Endothelial cell of umbilical vein (primary cell): ENCODE measurements around the gene LMBR1L. TPM values are rescaled to one million over a fixed set of nuclear protein-coding genes. Genes with fewer than 3 reads are reported as not detected.

Source experiments
- BruUV-seq: library from RNA; stranded (reverse); fragments of 400-500 nt; replicated peaks from 2 replicates; lab custom pipeline; 2021; lab: Mats Ljungman, UMichigan
- CTCF ChIA-PET: fragments of 300-600, 350-600 bp; sonication (Branson Sonifier 250); formaldehyde crosslinking; loops from one replicate; lab custom pipeline; 2021; ENCODE audit warnings: antibody characterized with exemption, inconsistent platforms; lab: Charles Lee
- POLR2A ChIA-PET: fragments of 300-600, 350-600 bp; sonication (Branson Sonifier 250); formaldehyde crosslinking; loops from one replicate; lab custom pipeline; 2021; ENCODE audit warnings: antibody characterized with exemption, inconsistent platforms; lab: Charles Lee
- DNase-seq: peaks from one replicate; pipeline ENCODE4 v3.0.0-alpha.2; 2011; ENCODE audit warnings: low read depth, low spot score
- FAIRE-seq: peaks from 2 replicates; lab custom pipeline; 2011; peaks lifted over from hg19 to GRCh38; lab: Jason Lieb, UNC
- H2AFZ ChIP-seq: 2 replicates; pipeline ENCODE4 v1.6.0; 2012; ENCODE audit warnings: low read depth, low read length, control low read depth, inconsistent platforms
- H3K27ac ChIP-seq: 2 replicates; pipeline ENCODE4 v1.5.1; 2011; ENCODE audit warnings: low read depth, mild to moderate bottlenecking, control low read depth, low read length, moderate library complexity; ENCODE audit not compliant: insufficient read depth
- H3K27me3 ChIP-seq, 2 experiments: 2 replicates each; pipeline versions ENCODE4 v1.6.0 to v1.6.1; 2011; ENCODE audit warnings: low read length in 2 of 2, mixed read lengths in 1 of 2; ENCODE audit not compliant: control insufficient read depth in 2 of 2, insufficient read depth in 2 of 2
- H3K36me3 ChIP-seq, 2 experiments: 2 replicates in 1 of 2; 3 replicates in 1 of 2; pipeline ENCODE4 v1.5.1; 2011; ENCODE audit warnings: low read length in 2 of 2, mild to moderate bottlenecking in 1 of 2, moderate library complexity in 1 of 2; ENCODE audit not compliant: control insufficient read depth in 2 of 2, insufficient read depth in 2 of 2; ENCODE audit errors: extremely low read depth in 1 of 2
- H3K4me1 ChIP-seq: 3 replicates; pipeline ENCODE4 v1.5.1; 2011; ENCODE audit warnings: mild to moderate bottlenecking, low read length; ENCODE audit not compliant: control insufficient read depth, insufficient read depth; ENCODE audit errors: extremely low read depth
- H3K4me2 ChIP-seq: 2 replicates; pipeline ENCODE4 v1.6.1; 2011; ENCODE audit warnings: low read length, control low read depth, mixed read lengths; ENCODE audit not compliant: insufficient read depth
- H3K4me3 ChIP-seq, 3 experiments: fragments of 200-600 bp in 1 of 3; sonication (generic), shearing (Covaris generic) in 1 of 3; replicated peaks in 1 of 3; 2 replicates each; pipeline ENCODE4 v1.5.1; 2011 to 2016; ENCODE audit warnings: control low read depth in 3 of 3, low read length in 3 of 3, mild to moderate bottlenecking in 2 of 3, inconsistent platforms in 1 of 3, low read depth in 1 of 3, moderate library complexity in 1 of 3; ENCODE audit not compliant: insufficient read depth in 1 of 3
- H3K79me2 ChIP-seq: 2 replicates; pipeline ENCODE4 v1.6.0; 2012; ENCODE audit warnings: low read length, inconsistent platforms; ENCODE audit not compliant: control insufficient read depth, insufficient read depth
- H3K9ac ChIP-seq: replicated peaks from 2 replicates; pipeline ENCODE3; 2011; ENCODE audit warnings: low read length, control low read depth; ENCODE audit not compliant: insufficient read depth; ENCODE audit errors: extremely low read depth
- H3K9me1 ChIP-seq: replicated peaks from 3 replicates; pipeline ENCODE4 v1.6.0; 2011; ENCODE audit warnings: mild to moderate bottlenecking, low read length; ENCODE audit not compliant: control insufficient read depth, insufficient read depth; ENCODE audit errors: extremely low read depth
- H3K9me3 ChIP-seq: replicated peaks from 2 replicates; pipeline ENCODE4 v1.5.1; 2012; ENCODE audit warnings: low read length, inconsistent platforms; ENCODE audit not compliant: control insufficient read depth, insufficient read depth
- H4K20me1 ChIP-seq: replicated peaks from 2 replicates; pipeline ENCODE3; 2011; ENCODE audit warnings: mild to moderate bottlenecking, low read length; ENCODE audit not compliant: control insufficient read depth, insufficient read depth; ENCODE audit errors: extremely low read depth
- EZH2 ChIP-seq: IDR thresholded peaks from 2 replicates; pipeline ENCODE4 v1.6.1; 2012; ENCODE audit warnings: borderline replicate concordance, low read depth, mild to moderate bottlenecking, moderate library complexity, low read length, inconsistent platforms; ENCODE audit not compliant: severe bottlenecking
- FOS ChIP-seq: IDR thresholded peaks from 2 replicates; pipeline ENCODE4 v1.6.1; 2011; ENCODE audit warnings: mild to moderate bottlenecking, low read length, moderate library complexity, borderline replicate concordance; ENCODE audit not compliant: insufficient read depth
- GATA2 ChIP-seq: IDR thresholded peaks from 2 replicates; pipeline ENCODE4 v1.7.0; 2011; ENCODE audit warnings: low read depth, mild to moderate bottlenecking, moderate library complexity, mixed read lengths, low read length; ENCODE audit not compliant: insufficient read length, insufficient read depth
- JUN ChIP-seq: IDR thresholded peaks from 2 replicates; pipeline ENCODE4 v1.6.1; 2011; ENCODE audit warnings: borderline replicate concordance, low read depth; ENCODE audit not compliant: insufficient read length, insufficient read depth
- MYC ChIP-seq: IDR thresholded peaks from one replicate; pipeline ENCODE4 v1.6.1; 2011; ENCODE audit warnings: mild to moderate bottlenecking, low read depth, low read length
- POLR2A ChIP-seq: IDR thresholded peaks from 2 replicates; pipeline ENCODE4 v1.6.1; 2012; ENCODE audit warnings: low read depth, mild to moderate bottlenecking, control low read depth, low read length
- POLR2AphosphoS5 ChIP-seq: IDR thresholded peaks from 2 replicates; pipeline ENCODE4 v1.6.1; 2012; ENCODE audit warnings: low read depth, mild to moderate bottlenecking, control low read depth, low read length, moderate library complexity; ENCODE audit not compliant: insufficient read depth
- dilution Hi-C: fragments of 300-500 bp; cut with MboI; formaldehyde crosslinking; loops from one replicate; pipeline ENCODE4 v1.15.0; 2019; ENCODE audit warnings: low sequenced_read_pairs; ENCODE audit not compliant: extremely low pct_ligation_motif_present
- intact Hi-C: fragments of 100-400 bp; cut with micrococcal nuclease; formaldehyde crosslinking; loops from one replicate; pipeline ENCODE4 v1.10.0; 2022
- polyA plus RNA-seq, 4 experiments: library from polyadenylated mRNA; depleted of rRNA in 3 of 4; stranded (reverse) in 3 of 4; unstranded in 1 of 4; fragments of >200 nt; gene quantifications; 2 replicates each; pipeline versions ENCODE4 v1.2.1 to v1.2.3, GENCODE V29; 2011 to 2012; ENCODE audit warnings: missing spikeins in 1 of 4
- total RNA-seq: library from RNA; stranded (reverse); gene quantifications from 2 replicates; pipeline ENCODE4 v1.2.3, GENCODE V29; 2021
- TF ChIP-seq, protein P1 (sequence below), 2 donors: IDR thresholded peaks; 1 replicate in 1 of 2; 2 replicates in 1 of 2; pipeline ENCODE4 v1.5.1; 2011; ENCODE audit warnings: low read length in 2 of 2, mild to moderate bottlenecking in 2 of 2, moderate library complexity in 2 of 2, control low read depth in 1 of 2, inconsistent platforms in 1 of 2, low read depth in 1 of 2; ENCODE audit not compliant: insufficient read depth in 1 of 2; ENCODE audit errors: extremely low read depth in 1 of 2
- TF ChIP-seq, protein P2 (sequence below): IDR thresholded peaks from 2 replicates; pipeline ENCODE4 v1.6.1; 2011; ENCODE audit not compliant: insufficient read depth, insufficient read length

Gene LMBR1L
- total and polyA plus RNA-seq, 2 donors (not counting 3 experiments of a cell fraction or from before 2014, with no cell fraction given): 78.3 to 106 TPM

DNA sequence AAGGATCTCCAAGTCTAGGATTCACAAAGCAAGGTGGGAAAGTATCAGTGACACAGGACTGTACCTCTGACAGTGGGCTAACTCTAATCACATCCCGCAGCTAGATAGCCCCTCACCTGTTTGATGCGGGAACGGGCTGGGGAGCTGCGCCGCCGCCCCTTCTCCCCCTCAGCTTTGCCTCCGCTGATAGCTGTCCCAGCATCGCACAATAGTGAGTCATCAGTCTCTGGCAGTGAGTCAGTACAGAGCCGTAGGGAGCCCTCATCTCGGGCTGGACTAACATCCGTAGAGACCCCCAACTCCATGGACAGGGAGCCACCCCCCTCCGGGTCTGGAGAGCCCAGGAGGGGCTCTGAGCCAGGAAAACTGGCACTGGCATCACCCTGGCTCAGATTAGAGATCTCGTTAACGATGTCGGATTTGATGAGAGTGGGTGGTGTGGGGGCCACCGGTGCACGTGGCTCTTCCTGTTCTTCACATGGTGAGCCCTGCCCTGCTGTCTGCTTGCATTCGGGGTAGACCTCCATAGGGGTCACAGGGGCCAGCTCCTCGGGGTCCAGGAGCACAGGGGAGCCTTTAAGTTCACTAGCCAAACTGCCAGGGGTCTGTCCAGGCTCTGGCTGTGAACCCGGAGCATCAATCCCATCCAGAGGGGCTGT is 61.0 kb downstream of the LMBR1L start:
- Histone ChIP-seq H2AFZ (no peak overlapping the region), H3K27ac (peak overlapping the region; percentile 38), H3K4me2 (no peak overlapping the region), H3K4me1 (peaks cover 7% of the 10 kb centered on the region), H3K9me3 (no peaks in the 10 kb centered on the region), H3K79me2 (peaks cover 38% of the 10 kb centered on the region), H3K27me3 (no peaks in the 10 kb centered on the region), H3K9ac (no peak overlapping the region), H3K36me3 (peaks cover 45 to 89% of the 10 kb centered on the region in 2 experiments), H4K20me1 (no peaks in the 10 kb centered on the region), H3K4me3 (no peak overlapping the region), H3K9me1 (no peaks in the 10 kb centered on the region)
- TF ChIP-seq GATA2: no peak
- TF ChIP-seq POLR2AphosphoS5: peak; percentile 19
- peak; percentile 41 for TF ChIP-seq JUN
- CTCF ChIA-PET: interaction anchor here (0.9 to 1.3 kb wide), 4 partner anchors 9 to 43 kb away, joined by 3 to 4 read pairs (median 3); partner anchors contain the start of gene RHEBL1
- POLR2A ChIA-PET: no interaction called here
- peak; percentile 25 for DNase-seq
- no TSS peak for BruUV-seq
- FAIRE-seq: peak; percentile 68
- dilution Hi-C loops: no loop called here
- intact Hi-C loops: no loop called here

DNA sequence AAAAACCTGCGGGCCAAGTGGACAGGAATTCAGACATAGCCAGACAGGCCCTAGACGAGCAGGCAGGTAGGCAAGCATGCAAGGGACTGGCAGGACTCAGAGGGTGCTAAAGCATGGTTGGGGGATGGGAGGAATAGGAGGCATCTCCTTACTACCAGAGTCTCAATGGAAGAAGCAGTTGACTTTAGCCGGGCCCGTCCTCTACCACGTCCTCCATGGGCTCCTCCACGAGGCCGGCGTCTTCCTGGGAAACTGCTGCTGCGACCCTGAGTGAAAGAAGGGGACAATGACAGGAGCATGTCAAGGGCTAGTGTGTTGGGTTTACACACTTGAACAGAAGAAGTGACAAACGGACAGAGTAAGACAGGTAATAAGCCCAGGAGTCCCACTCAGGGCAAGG is 61.7 kb downstream of the LMBR1L start:
- CTCF ChIA-PET: interaction anchor here (0.9 to 1.4 kb wide), 7 partner anchors 8 to 43 kb away, joined by 3 to 5 read pairs (median 3); partner anchors contain the start of gene RHEBL1
- Histone ChIP-seq H3K36me3 (peaks cover 41 to 89% of the 10 kb centered on the region in 2 experiments), H3K9me1 (no peaks in the 10 kb centered on the region), H3K27ac (no peak overlapping the region), H3K4me1 (peaks cover 7% of the 10 kb centered on the region), H3K9me3 (no peaks in the 10 kb centered on the region), H3K4me2 (no peak overlapping the region), H4K20me1 (no peaks in the 10 kb centered on the region), H3K4me3 (no peak overlapping the region), H2AFZ (no peak overlapping the region), H3K79me2 (peaks cover 30% of the 10 kb centered on the region), H3K27me3 (no peaks in the 10 kb centered on the region), H3K9ac (no peak overlapping the region)
- no TSS peak for BruUV-seq
- intact Hi-C loops (no loop called here), dilution Hi-C loops (no loop called here)
- POLR2A ChIA-PET: no interaction called here
- no peak for DNase-seq
- FAIRE-seq: no peak
- TF ChIP-seq, protein P1, sequence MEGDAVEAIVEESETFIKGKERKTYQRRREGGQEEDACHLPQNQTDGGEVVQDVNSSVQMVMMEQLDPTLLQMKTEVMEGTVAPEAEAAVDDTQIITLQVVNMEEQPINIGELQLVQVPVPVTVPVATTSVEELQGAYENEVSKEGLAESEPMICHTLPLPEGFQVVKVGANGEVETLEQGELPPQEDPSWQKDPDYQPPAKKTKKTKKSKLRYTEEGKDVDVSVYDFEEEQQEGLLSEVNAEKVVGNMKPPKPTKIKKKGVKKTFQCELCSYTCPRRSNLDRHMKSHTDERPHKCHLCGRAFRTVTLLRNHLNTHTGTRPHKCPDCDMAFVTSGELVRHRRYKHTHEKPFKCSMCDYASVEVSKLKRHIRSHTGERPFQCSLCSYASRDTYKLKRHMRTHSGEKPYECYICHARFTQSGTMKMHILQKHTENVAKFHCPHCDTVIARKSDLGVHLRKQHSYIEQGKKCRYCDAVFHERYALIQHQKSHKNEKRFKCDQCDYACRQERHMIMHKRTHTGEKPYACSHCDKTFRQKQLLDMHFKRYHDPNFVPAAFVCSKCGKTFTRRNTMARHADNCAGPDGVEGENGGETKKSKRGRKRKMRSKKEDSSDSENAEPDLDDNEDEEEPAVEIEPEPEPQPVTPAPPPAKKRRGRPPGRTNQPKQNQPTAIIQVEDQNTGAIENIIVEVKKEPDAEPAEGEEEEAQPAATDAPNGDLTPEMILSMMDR (IDR thresholded peaks at IDR 0.05; ENCODE audit: extremely low read depth in 1 of 2, insufficient read depth in 1 of 2, low read depth in 1 of 2, low read length in 2 of 2): no peak
- no peak for TF ChIP-seq JUN
- TF ChIP-seq GATA2: no peak
- no peak for TF ChIP-seq EZH2
- TF ChIP-seq MYC: no peak
- no peak for TF ChIP-seq POLR2AphosphoS5
- TF ChIP-seq, protein P2, sequence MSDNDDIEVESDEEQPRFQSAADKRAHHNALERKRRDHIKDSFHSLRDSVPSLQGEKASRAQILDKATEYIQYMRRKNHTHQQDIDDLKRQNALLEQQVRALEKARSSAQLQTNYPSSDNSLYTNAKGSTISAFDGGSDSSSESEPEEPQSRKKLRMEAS: no peak
- TF ChIP-seq POLR2A: no peak
- TF ChIP-seq FOS: no peak
